ENCODE results near the gene PRDX5. TPM values are rescaled to one million over a fixed set of nuclear protein-coding genes. Genes with fewer than 3 reads are reported as not detected.

PRDX5 gene
- 255 TPM for total RNA-seq

DNA sequence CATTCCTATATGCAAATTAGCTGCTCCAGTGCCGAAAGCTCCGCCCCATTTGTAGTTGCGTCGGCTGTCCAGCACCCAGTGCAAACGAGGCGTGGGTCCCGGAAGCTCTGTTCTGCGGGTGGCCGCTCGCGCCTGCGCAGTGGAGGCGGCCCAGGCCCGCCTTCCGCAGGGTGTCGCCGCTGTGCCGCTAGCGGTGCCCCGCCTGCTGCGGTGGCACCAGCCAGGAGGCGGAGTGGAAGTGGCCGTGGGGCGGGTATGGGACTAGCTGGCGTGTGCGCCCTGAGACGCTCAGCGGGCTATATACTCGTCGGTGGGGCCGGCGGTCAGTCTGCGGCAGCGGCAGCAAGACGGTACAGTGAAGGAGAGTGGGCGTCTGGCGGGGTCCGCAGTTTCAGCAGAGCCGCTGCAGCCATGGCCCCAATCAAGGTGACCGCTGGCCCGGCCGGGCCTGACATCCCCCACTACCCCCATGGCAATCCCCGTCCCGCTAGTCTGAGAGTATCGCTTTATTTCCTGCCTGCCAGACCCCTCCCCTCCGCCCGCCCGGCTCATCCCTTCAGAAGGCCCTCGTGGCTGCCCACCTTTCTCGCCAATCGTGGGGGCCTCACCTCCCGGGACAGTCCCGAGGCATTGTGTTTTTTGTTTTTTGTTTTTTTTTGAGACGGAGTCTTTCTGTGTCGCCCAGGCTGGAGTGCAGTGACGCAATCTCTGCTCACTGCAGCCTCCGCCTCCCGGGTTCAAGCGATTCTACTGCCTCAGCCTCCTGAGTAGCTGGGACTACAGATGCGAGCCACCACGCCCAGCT, at the start of gene PRDX5:
Gene PRDX5 (plus strand): TSS at position 161 of the 805 bp plus-strand sequence. CDS start 95 bp downstream, at position 256.
- DNase-seq (ENCODE audit: low spot score) = peak; percentile 97

GRCh38 chr11:64268893-64269539, 48.9 kb upstream of the PRDX5 start:
- DNase-seq (ENCODE audit: low spot score) = no peak

- peak; percentile 98 for DNase-seq (ENCODE audit: low spot score)
These were observed 48.2 kb upstream of the PRDX5 start for GRCh38 chr11:64269540-64270220.

GRCh38 chr11:64275031-64275800, 42.7 kb upstream of the PRDX5 start:
- DNase-seq (ENCODE audit: low spot score) = no peak

DNA sequence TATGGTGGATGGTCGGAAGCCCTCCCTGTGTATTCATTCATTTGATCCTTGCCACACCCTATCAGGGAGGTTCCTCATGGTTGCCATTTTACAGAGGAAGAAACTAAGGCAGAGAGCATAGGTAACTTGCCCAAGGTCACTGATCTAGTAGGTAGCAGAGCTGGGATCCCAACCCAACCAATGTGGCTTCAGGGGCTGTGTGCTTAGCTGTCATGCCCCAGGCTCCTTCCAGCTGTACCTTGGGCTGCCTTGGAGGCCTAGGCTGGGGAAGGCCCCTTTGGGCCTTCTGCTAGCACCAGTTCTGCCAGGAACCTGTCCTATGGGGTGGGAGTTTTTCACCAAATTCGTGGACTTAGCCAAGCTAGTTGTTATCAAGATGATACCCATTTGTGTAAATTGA, 42.1 kb upstream of the PRDX5 start:
- no peak for DNase-seq (ENCODE audit: low spot score)

GRCh38 chr11:64276653-64277431, 41.1 kb upstream of the PRDX5 start:
- peak; percentile 78 for DNase-seq (ENCODE audit: low spot score)

GRCh38 chr11:64278576-64279190, 39.2 kb upstream of the PRDX5 start:
- DNase-seq (ENCODE audit: low spot score) = no peak

DNA sequence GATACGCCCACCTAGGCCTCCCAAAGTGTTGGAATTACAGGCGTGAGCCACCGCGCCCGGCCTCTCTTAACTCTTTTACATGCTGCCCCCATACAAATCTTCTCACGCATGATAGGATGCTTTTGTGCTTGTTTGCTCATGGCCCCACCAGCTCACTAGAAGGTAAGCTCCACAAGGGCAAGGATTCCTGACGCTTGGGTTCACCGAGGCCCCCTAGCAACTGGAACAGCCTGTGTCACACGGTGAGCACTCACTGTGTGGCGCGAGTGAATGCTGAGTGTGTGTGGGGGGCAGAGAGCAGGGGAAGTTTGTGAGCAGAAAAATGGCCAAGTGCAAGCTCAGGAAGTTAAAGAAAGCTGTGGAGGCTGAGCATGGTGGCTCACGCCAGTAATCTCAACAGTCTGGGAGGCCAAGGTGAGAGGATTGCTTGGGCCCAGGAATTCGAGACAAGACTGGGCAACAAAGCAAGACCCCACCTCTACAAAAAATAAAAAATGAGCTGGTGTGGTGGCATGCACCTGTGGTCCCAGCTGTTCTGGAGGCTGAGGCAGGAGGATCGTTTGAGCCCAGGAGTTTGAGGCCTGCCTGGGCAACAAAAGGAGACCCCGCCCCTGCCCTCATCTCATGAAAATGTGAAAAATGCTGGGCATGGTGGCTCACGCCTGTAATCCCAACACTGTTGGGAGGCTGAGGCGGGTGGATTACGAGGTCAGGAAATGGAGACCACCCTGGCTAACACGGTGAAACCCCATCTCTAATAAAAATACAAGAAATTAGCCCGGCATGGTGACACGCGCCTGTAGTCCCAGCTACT, 35.8 kb upstream of the PRDX5 start:
- DNase-seq (ENCODE audit: low spot score) = no peak

DNA sequence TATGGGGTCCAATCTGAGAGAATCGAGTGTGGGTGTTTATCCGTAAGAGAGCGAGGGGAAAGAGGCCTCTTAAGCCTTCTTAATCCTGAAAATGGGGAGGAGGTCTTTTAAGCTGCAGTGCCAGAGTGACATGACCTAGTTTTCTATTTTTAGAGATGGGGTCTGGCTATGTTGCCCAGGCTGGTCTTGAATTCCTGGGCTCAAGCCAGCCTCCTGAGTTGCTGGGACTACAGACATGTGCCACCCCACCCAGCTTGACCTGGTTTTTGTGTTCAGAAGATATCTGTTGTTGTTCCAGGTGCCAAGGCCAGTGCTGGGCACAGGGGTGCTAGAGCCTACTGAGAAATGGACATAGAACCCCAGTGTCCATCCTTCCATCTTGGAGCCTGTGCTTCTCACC, 34.8 kb upstream of the PRDX5 start:
- no peak for DNase-seq (ENCODE audit: low spot score)

DNA sequence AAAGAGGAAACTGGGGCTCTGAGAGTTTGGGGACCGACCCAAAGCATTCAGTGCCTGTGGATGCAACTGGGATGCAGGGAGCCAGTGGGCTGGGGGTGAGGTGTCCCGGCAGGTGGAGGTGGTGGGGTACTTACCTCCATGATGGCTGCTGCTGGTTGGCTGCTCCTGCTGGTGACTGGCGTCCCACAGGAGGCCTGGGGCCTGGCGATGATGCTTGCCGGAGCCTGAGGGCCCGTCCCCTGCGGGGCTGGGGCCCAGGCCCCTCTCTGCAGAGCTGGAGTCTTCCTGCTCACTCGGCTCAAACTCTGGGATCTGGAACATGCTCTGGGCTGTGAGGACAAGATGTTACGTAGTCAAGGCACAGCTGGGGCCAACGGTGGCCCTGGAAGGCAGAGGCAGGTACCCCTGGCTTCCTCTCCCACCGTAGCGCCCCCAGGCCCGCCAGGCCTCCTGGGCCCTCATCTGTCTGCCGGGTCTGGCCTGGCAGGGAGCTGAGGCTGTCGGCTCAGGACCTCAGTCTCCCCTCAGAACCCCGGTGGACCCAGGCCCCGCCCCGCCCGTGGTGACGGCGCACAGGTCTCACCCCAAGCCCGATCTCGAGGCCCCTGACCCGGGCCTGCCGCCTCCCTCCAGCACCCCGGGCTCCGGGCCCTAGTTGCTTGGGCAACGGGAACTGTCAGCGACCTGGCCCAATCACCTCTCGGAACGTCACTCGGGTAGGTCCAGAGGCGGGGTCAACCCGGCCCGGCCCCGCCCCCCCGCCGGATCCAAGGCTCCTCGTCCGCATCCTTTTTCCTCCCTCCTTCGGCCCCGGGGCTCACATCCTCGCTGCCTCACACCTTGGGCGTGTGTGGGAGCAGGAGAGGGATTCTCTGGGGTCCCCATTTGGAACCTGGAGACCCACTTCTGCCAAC, 33.6 kb upstream of the PRDX5 start, which contains the start of gene BAD:
Gene BAD (minus strand): TSS at position 618 of the 914 bp plus-strand sequence. CDS start 297 bp downstream, at position 321.
- peak; percentile 97 for DNase-seq (ENCODE audit: low spot score)

GRCh38 chr11:64284962-64285884, 32.7 kb upstream of the PRDX5 start, which contains the start of gene GPR137:
Gene GPR137 (plus strand): TSS chr11:64285848. CDS start chr11:64286525, 677 bp downstream.
- DNase-seq (ENCODE audit: low spot score) = peak; percentile 90

- DNase-seq (ENCODE audit: low spot score) = no peak
These were observed 31.8 kb upstream of the PRDX5 start for GRCh38 chr11:64285885-64286800.

- DNase-seq (ENCODE audit: low spot score) = no peak
These were observed 31.1 kb upstream of the PRDX5 start for GRCh38 chr11:64286801-64287159.

- no peak for DNase-seq (ENCODE audit: low spot score)
These were observed 30.1 kb upstream of the PRDX5 start for GRCh38 chr11:64287676-64288352.

- DNase-seq (ENCODE audit: low spot score) = no peak
These were observed 29.6 kb upstream of the PRDX5 start for GRCh38 chr11:64288353-64288750.

All from ureter (tissue), 1 donor.